ENCODE data around the gene ZMYND11.
"Not testable (repeated sequence)": the region's sequence is repeated elsewhere in the genome, so short reads cannot be mapped to it uniquely, and the experiment has no call there.

GRCh38 chr10:265074-265440, 129.8 kb downstream of the ZMYND11 start:
- not testable (repeated sequence) for TF ChIP-seq CEBPB (IDR thresholded peaks at IDR 0.05); TP53 (CRISPR knock-in tag; IDR thresholded peaks at IDR 0.05); MAX (IDR thresholded peaks at IDR 0.05); EP300 (IDR thresholded peaks at IDR 0.05); ZNF302 (CRISPR knock-in tag; IDR thresholded peaks at IDR 0.05)
- TF ChIP-seq, protein P1, sequence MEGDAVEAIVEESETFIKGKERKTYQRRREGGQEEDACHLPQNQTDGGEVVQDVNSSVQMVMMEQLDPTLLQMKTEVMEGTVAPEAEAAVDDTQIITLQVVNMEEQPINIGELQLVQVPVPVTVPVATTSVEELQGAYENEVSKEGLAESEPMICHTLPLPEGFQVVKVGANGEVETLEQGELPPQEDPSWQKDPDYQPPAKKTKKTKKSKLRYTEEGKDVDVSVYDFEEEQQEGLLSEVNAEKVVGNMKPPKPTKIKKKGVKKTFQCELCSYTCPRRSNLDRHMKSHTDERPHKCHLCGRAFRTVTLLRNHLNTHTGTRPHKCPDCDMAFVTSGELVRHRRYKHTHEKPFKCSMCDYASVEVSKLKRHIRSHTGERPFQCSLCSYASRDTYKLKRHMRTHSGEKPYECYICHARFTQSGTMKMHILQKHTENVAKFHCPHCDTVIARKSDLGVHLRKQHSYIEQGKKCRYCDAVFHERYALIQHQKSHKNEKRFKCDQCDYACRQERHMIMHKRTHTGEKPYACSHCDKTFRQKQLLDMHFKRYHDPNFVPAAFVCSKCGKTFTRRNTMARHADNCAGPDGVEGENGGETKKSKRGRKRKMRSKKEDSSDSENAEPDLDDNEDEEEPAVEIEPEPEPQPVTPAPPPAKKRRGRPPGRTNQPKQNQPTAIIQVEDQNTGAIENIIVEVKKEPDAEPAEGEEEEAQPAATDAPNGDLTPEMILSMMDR (IDR thresholded peaks at IDR 0.05) = not testable (repeated sequence)

All from A549 (cell line).